Measurements from ENCODE around the gene MOSMO.

- TF ChIP-seq, protein P1, sequence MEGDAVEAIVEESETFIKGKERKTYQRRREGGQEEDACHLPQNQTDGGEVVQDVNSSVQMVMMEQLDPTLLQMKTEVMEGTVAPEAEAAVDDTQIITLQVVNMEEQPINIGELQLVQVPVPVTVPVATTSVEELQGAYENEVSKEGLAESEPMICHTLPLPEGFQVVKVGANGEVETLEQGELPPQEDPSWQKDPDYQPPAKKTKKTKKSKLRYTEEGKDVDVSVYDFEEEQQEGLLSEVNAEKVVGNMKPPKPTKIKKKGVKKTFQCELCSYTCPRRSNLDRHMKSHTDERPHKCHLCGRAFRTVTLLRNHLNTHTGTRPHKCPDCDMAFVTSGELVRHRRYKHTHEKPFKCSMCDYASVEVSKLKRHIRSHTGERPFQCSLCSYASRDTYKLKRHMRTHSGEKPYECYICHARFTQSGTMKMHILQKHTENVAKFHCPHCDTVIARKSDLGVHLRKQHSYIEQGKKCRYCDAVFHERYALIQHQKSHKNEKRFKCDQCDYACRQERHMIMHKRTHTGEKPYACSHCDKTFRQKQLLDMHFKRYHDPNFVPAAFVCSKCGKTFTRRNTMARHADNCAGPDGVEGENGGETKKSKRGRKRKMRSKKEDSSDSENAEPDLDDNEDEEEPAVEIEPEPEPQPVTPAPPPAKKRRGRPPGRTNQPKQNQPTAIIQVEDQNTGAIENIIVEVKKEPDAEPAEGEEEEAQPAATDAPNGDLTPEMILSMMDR (IDR thresholded peaks at IDR 0.05), result no peak
- TF ChIP-seq POLR2A (IDR thresholded peaks at IDR 0.05), result no peak
Measured at GRCh38 chr16:22088642-22089041, 80.7 kb downstream of the MOSMO start.

All from lower leg skin (tissue), 3 donors.